K562 (cell line): ENCODE results near the gene TEP1. TPM values are rescaled to one million over a fixed set of nuclear protein-coding genes. Genes with fewer than 3 reads are reported as not detected.

Source experiments
- ARID3B ChIP-seq: fragments of 250-450 bp; sonication (Bioruptor Pico); IDR thresholded peaks from 2 replicates; pipeline ENCODE4 v1.4.0; 2020; ENCODE audit warnings: borderline replicate concordance
- CXXC5 ChIP-seq: fragments of 250-450 bp; sonication (Bioruptor Pico); IDR thresholded peaks from 2 replicates; pipeline ENCODE4 v1.8.0; 2022; ENCODE audit warnings: inconsistent platforms, mild to moderate bottlenecking, moderate library complexity
- DPF2 ChIP-seq: fragments of 450-650 bp; IDR thresholded peaks from 2 replicates; pipeline ENCODE4 v1.6.1; 2016
- E2F6 ChIP-seq, 2 experiments: IDR thresholded peaks; 2 replicates each; pipeline ENCODE4 v1.6.1; 2011; ENCODE audit warnings: borderline replicate concordance in 1 of 2, control low read depth in 1 of 2, low read depth in 1 of 2, low read length in 1 of 2, mild to moderate bottlenecking in 1 of 2, mixed read lengths in 1 of 2, moderate library complexity in 1 of 2; ENCODE audit not compliant: insufficient read depth in 1 of 2, insufficient read length in 1 of 2, poor library complexity in 1 of 2, severe bottlenecking in 1 of 2; ENCODE audit errors: extremely low read depth in 1 of 2
- GTF2B ChIP-seq: IDR thresholded peaks from 2 replicates; pipeline ENCODE4 v1.6.1; 2011; ENCODE audit not compliant: insufficient read length; ENCODE audit errors: extremely low read depth
- NR0B1 ChIP-seq: fragments of 450-650 bp; IDR thresholded peaks from one replicate; pipeline ENCODE4 v1.6.1; 2018; ENCODE audit warnings: mild to moderate bottlenecking, moderate library complexity; ENCODE audit not compliant: partially characterized antibody
- RBM39 ChIP-seq: fragments of 200-400 bp; formaldehyde crosslinking; optimal IDR thresholded peaks from 2 replicates; pipeline ENCODE3; 2018; ENCODE audit warnings: low read depth, low read length
- SMARCA4 ChIP-seq: fragments of 450-650 bp; IDR thresholded peaks from 2 replicates; pipeline ENCODE4 v1.6.1; 2016
- TFE3 ChIP-seq: fragments of 450-650 bp; formaldehyde crosslinking; IDR thresholded peaks from 2 replicates; pipeline ENCODE4 v1.4.0; 2020; ENCODE audit warnings: mild to moderate bottlenecking, mixed read lengths
- UBTF ChIP-seq, 2 experiments: IDR thresholded peaks; 2 replicates each; pipeline ENCODE4 v1.6.1; 2012; ENCODE audit warnings: improper control_type of control experiment in 2 of 2, low read depth in 2 of 2, low read length in 2 of 2, borderline replicate concordance in 1 of 2
- ZFPM2 ChIP-seq: fragments of 250-450 bp; sonication (Bioruptor Pico); IDR thresholded peaks from 2 replicates; pipeline ENCODE4 v1.5.1; 2022; ENCODE audit warnings: mild to moderate bottlenecking
- ZNF212 ChIP-seq: fragments of 450-650 bp; formaldehyde crosslinking; IDR thresholded peaks from 2 replicates; pipeline ENCODE4 v1.4.0; 2020; ENCODE audit warnings: mild to moderate bottlenecking
- ZNF311 ChIP-seq: fragments of 250-450 bp; sonication (Bioruptor Pico); IDR thresholded peaks from 2 replicates; pipeline ENCODE4 v1.4.0; 2020; ENCODE audit warnings: mild to moderate bottlenecking, moderate library complexity
- ZNF431 ChIP-seq: sonication (generic); formaldehyde crosslinking; IDR thresholded peaks from 2 replicates; pipeline ENCODE4 v1.8.0; 2022; ENCODE audit warnings: mild to moderate bottlenecking, missing genetic modification reagents
- ZNF655 ChIP-seq: fragments of 250-450 bp; sonication (Bioruptor Pico); IDR thresholded peaks from 2 replicates; pipeline ENCODE4 v1.5.0; 2021
- polyA plus RNA-seq, 8 experiments: library from polyadenylated mRNA; depleted of rRNA in 4 of 8; stranded (reverse) in 5 of 8; unstranded in 3 of 8; fragments of >200 nt; fragmentation: Nextera tagmentation in 2 of 8; fragmentation: Illumina TruSeq in 1 of 8; extraction: Ambion mirVana in 2 of 8; extraction: Trizol in 1 of 8; gene quantifications; 2 replicates each; pipeline versions ENCODE4 v1.2.1 to v1.2.3, GENCODE V29; 2011 to 2014; ENCODE audit warnings: inconsistent platforms in 1 of 8, missing spikeins in 1 of 8
- total RNA-seq, 7 experiments: library from RNA; depleted of rRNA in 6 of 7; stranded (reverse); fragments of >200 nt in 6 of 7; fragmentation: Illumina TruSeq in 2 of 7; extraction: Trizol in 2 of 7; gene quantifications; 2 replicates each; pipeline versions ENCODE4 v1.2.1 to v1.2.3, GENCODE V29; 2011 to 2021; ENCODE audit warnings: low replicate concordance in 1 of 7

Gene TEP1
- total and polyA plus RNA-seq, 9 of the 15 experiments (the other 6 are each of a cell fraction or from before 2014, with no cell fraction given) = 1.0 to 12.2 (median 7.1) TPM

GRCh38 chr14:20455355-20456300 lies 42.3 kb upstream of the TEP1 start (continued):
- TF ChIP-seq ZNF655 (CRISPR knock-in tag) = no peak
- no peak for TF ChIP-seq NR0B1
- no peak for TF ChIP-seq UBTF (IDR thresholded peaks at IDR 0.05; ENCODE audit: borderline replicate concordance in 1 of 2, low read depth in 2 of 2, low read length in 2 of 2)
- no peak for TF ChIP-seq ZNF431
- TF ChIP-seq RBM39 = no peak
- no peak for TF ChIP-seq ZNF212
- TF ChIP-seq CXXC5 (CRISPR knock-in tag) = peak; percentile 79
- TF ChIP-seq DPF2 = 0 out of 2 replicates have a peak, but pooled peaks have one; percentile 57
- peak in 1 of 2 experiments; percentile 25 for TF ChIP-seq E2F6 (IDR thresholded peaks at IDR 0.05; ENCODE audit: borderline replicate concordance in 1 of 2, extremely low read depth in 1 of 2, insufficient read depth in 1 of 2, insufficient read length in 1 of 2, low read depth in 1 of 2, low read length in 1 of 2, poor library complexity in 1 of 2, severe bottlenecking in 1 of 2)
- no peak for TF ChIP-seq ARID3B (CRISPR knock-in tag)
- TF ChIP-seq GTF2B = no peak
- TF ChIP-seq TFE3 (CRISPR knock-in tag) = no peak
- no peak for TF ChIP-seq ZNF311
- TF ChIP-seq ZFPM2 (CRISPR knock-in tag) = no peak
- TF ChIP-seq SMARCA4 = peak; percentile 56; the same call in 1 of the 2 replicates
